Neuronal stem cell (in vitro differentiated cells): ENCODE data around the gene SLC66A3.

Experiments
- DNase-seq: peaks from one replicate; pipeline ENCODE4 v3.0.0-alpha.2; 2013; ENCODE audit warnings: low spot score
- H2AFZ ChIP-seq: one replicate; pipeline ENCODE4 v1.6.1; 2013; ENCODE audit warnings: mild to moderate bottlenecking, low read length, inconsistent platforms
- H2AK5ac ChIP-seq: 2 replicates; pipeline ENCODE4 v1.6.1; 2013; ENCODE audit warnings: low read depth, mild to moderate bottlenecking, inconsistent platforms, low read length, moderate library complexity, mixed read lengths
- H2BK120ac ChIP-seq: 2 replicates; pipeline ENCODE4 v1.6.1; 2013; ENCODE audit warnings: low read depth, mild to moderate bottlenecking, inconsistent platforms, low read length, moderate library complexity, mixed read lengths
- H2BK12ac ChIP-seq: one replicate; pipeline ENCODE4 v1.6.1; 2013; ENCODE audit warnings: low read length, inconsistent platforms
- H2BK15ac ChIP-seq: 2 replicates; pipeline ENCODE4 v1.6.1; 2013; ENCODE audit warnings: mild to moderate bottlenecking, low read length, inconsistent platforms, mixed read lengths
- H2BK5ac ChIP-seq: one replicate; pipeline ENCODE4 v1.6.1; 2013; ENCODE audit warnings: inconsistent platforms, mild to moderate bottlenecking, low read length, moderate library complexity
- H3K14ac ChIP-seq: one replicate; pipeline ENCODE4 v1.6.1; 2013; ENCODE audit warnings: low read length, inconsistent platforms
- H3K18ac ChIP-seq: 2 replicates; pipeline ENCODE4 v1.6.1; 2013; ENCODE audit warnings: low read length, inconsistent platforms
- H3K23ac ChIP-seq: 2 replicates; pipeline ENCODE4 v1.6.1; 2013; ENCODE audit warnings: low read depth, mild to moderate bottlenecking, mixed read lengths, low read length, inconsistent platforms; ENCODE audit not compliant: poor library complexity
- H3K27ac ChIP-seq: replicated peaks from 3 replicates; pipeline ENCODE4 v1.5.1; 2013; ENCODE audit warnings: low read length, inconsistent platforms
- H3K27me3 ChIP-seq, 3 experiments: 2 replicates each; pipeline ENCODE4 v1.6.1; 2013; ENCODE audit warnings: low read length in 3 of 3, mild to moderate bottlenecking in 2 of 3, inconsistent platforms in 1 of 3, low read depth in 1 of 3, mixed read lengths in 1 of 3, moderate library complexity in 1 of 3; ENCODE audit not compliant: control insufficient read depth in 3 of 3, insufficient read depth in 3 of 3
- H3K36me3 ChIP-seq, 2 donors: replicated peaks in 1 of 2; 2 replicates each; pipeline ENCODE4 v1.6.1; 2013; ENCODE audit warnings: low read length in 2 of 2; ENCODE audit not compliant: control insufficient read depth in 2 of 2, insufficient read depth in 2 of 2
- H3K4ac ChIP-seq: 2 replicates; pipeline ENCODE4 v1.6.1; 2013; ENCODE audit warnings: inconsistent platforms, mild to moderate bottlenecking, low read length, moderate library complexity
- H3K4me1 ChIP-seq, 2 donors: 1 replicate in 1 of 2; 2 replicates in 1 of 2; pipeline ENCODE4 v1.6.1; 2013; ENCODE audit warnings: low read length in 2 of 2, low read depth in 1 of 2; ENCODE audit not compliant: control insufficient read depth in 2 of 2, insufficient read depth in 1 of 2
- H3K4me2 ChIP-seq: one replicate; pipeline ENCODE4 v1.6.1; 2013; ENCODE audit warnings: mild to moderate bottlenecking, low read length, inconsistent platforms; ENCODE audit not compliant: insufficient read depth, poor library complexity, severe bottlenecking
- H3K4me3 ChIP-seq, 2 donors: 2 replicates each; pipeline ENCODE4 v1.5.1; 2013; ENCODE audit warnings: low read length in 2 of 2, mild to moderate bottlenecking in 2 of 2, inconsistent platforms in 1 of 2, moderate library complexity in 1 of 2
- H3K79me1 ChIP-seq: one replicate; pipeline ENCODE4 v1.6.1; 2013; ENCODE audit warnings: low read depth, mild to moderate bottlenecking, inconsistent platforms, low read length, moderate library complexity
- H3K9ac ChIP-seq: one replicate; pipeline ENCODE4 v1.6.1; 2013; ENCODE audit warnings: mild to moderate bottlenecking, low read depth, low read length, inconsistent platforms; ENCODE audit not compliant: poor library complexity
- H3K9me3 ChIP-seq, 2 donors: replicated peaks in 1 of 2; 2 replicates each; pipeline versions ENCODE3 to v1.6.1; 2013; ENCODE audit warnings: low read length in 2 of 2, mild to moderate bottlenecking in 2 of 2, inconsistent platforms in 1 of 2, low read depth in 1 of 2, mixed read lengths in 1 of 2, moderate library complexity in 1 of 2; ENCODE audit not compliant: control insufficient read depth in 2 of 2, insufficient read depth in 1 of 2
- H4K8ac ChIP-seq: one replicate; pipeline ENCODE4 v1.6.1; 2013; ENCODE audit warnings: low read depth, mild to moderate bottlenecking, inconsistent platforms, low read length, moderate library complexity
- H4K91ac ChIP-seq: one replicate; pipeline ENCODE4 v1.6.1; 2013; ENCODE audit warnings: low read length, low read depth, mild to moderate bottlenecking, inconsistent platforms; ENCODE audit not compliant: poor library complexity
- WGBS, 2 donors: extraction: QIAGEN DNeasy Blood & Tissue Kit; methylation state at CpG; one replicate each; pipeline ENCODE4 v1.1.7; 2013; ENCODE audit warnings: missing lambda C conversion rate in 2 of 2, mixed read lengths in 1 of 2; ENCODE audit not compliant: insufficient read length in 2 of 2, insufficient replicate concordance in 1 of 2; ENCODE audit errors: extremely low coverage in 2 of 2; 5-methylcytosine and 5-hydroxymethylcytosine counted together

The SLC66A3 gene

DNA sequence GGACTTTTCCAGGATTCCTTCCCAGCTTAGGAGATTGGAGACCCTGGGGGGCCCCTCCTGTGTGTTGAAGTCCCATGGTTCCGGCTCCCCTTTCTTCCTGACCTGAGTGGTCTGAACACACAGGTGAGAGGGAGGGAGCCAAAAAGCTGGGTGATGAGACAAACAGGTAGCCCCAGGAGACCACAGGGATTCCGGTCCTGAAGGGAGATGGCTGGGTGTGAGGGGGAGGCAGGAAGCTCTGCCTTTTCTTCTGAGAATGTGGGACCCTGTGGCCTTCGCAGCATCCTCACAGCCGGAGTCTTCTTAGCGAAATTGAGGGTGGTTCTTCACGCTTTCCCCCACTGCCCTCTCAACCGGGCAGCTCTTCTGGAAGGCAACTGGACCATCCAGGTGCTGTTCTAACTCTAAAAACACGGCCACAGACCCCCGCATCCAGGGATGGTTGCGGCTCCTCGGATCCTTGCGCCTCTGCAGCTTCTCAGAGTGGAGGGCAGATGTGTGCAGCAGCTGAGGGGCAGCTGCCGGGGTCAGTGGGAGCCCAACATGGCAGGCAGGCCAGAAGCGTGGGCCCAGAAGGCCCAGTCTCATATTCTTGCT lies 4.4 kb downstream of the SLC66A3 start:
- H3K4ac ChIP-seq: no peak overlapping the region
- H2AFZ ChIP-seq: no peak overlapping the region
- no peak overlapping the region for H3K9ac ChIP-seq
- H4K91ac ChIP-seq: no peak overlapping the region
- H2BK15ac ChIP-seq: peak overlapping the region; percentile 74
- H3K4me3 ChIP-seq: no peak overlapping the region
- no CpG with 5 or more reads among the region's 14 CpGs for WGBS, 2 donors
- peaks cover 0 to 3% of the 10 kb centered on the region in 2 donors for H3K9me3 ChIP-seq
- peak overlapping the region; percentile 8 for H3K18ac ChIP-seq
- peaks cover 0 to 10% (median 8%) of the 10 kb centered on the region in 3 experiments for H3K27me3 ChIP-seq
- H3K4me1 ChIP-seq: peaks cover 8 to 9% of the 10 kb centered on the region in 2 donors
- no peak overlapping the region for H4K8ac ChIP-seq
- H3K79me1 ChIP-seq: no peaks in the 10 kb centered on the region
- no peaks in the 10 kb centered on the region for H3K36me3 ChIP-seq
- H3K23ac ChIP-seq: no peak overlapping the region
- no peak overlapping the region for H3K27ac ChIP-seq
- H2AK5ac ChIP-seq: peak overlapping the region; percentile 47
- H3K4me2 ChIP-seq: no peak overlapping the region
- no peak for DNase-seq
- no peak overlapping the region for H2BK5ac ChIP-seq
- no peak overlapping the region for H2BK12ac ChIP-seq
- no peak overlapping the region for H3K14ac ChIP-seq
- no peak overlapping the region for H2BK120ac ChIP-seq

DNA sequence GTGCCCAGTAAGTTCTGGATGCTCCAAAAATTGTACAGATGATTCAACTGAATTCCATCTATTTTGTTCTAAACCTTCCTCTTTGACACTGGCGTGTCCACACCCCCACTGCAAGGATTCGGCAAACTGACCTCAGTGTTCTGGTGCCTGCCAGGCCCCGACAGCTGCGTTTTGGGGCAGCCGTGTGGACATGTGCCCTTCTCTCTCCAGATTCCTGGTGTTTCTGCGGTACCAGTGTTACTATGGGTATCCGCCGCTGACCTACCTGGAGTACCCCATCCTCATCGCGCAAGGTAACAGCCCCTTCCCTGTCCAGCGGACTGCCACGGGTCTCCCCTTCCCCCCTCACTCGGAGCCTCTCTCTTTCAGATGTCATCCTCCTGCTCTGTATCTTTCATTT lies 5.0 kb downstream of the SLC66A3 start:
- H4K91ac ChIP-seq: no peak overlapping the region
- WGBS, 2 donors: no CpG with 5 or more reads among the region's 13 CpGs

DNA sequence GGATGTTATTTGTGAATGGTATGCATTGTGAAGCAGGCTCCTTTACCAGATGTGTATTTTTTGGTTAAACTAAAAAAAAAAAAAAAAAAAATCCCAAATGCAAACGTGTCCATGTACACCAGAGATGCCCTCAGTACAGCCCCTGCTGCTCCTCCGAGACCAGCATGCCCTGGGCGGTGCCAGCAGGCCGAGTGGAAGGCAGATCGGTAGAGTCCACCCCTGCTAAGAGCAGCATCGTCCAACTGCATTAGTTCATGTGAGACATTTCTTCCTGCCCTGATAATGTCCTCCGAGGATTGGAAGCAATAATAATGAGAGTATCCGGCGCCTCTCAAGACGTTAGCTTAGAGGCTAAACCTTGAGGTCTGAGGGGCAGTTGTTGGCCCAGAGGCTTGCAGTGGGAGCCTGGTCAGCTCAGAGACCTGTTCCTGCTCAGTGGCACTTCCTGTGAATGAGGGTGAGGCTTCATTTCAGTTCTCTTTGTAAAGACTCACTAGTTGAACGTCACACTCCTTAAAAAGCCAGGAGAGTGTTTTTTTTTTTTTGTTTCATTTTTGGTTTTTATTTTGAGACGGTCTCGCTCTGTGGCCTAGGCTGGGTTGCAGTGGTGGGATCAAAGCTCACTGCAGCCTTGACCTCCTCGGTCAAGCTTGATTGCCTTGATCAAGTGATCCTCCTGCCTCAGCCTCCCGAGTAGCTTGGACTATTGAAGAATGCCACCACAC lies 5.6 kb downstream of the SLC66A3 start:
- H3K23ac ChIP-seq: peak overlapping the region; percentile 21
- no peak overlapping the region for H3K4me3 ChIP-seq
- no peaks in the 10 kb centered on the region for H3K36me3 ChIP-seq
- H4K8ac ChIP-seq: no peak overlapping the region
- H2BK12ac ChIP-seq: no peak overlapping the region
- peaks cover 6 to 7% of the 10 kb centered on the region in 2 donors for H3K4me1 ChIP-seq
- H2AK5ac ChIP-seq: no peak overlapping the region
- H3K9ac ChIP-seq: no peak overlapping the region
- H3K18ac ChIP-seq: no peak overlapping the region
- DNase-seq: no peak
- no peak overlapping the region for H3K27ac ChIP-seq
- no peak overlapping the region for H3K4ac ChIP-seq
- no peak overlapping the region for H2BK15ac ChIP-seq
- H3K27me3 ChIP-seq: peaks cover 0 to 8% (median 7%) of the 10 kb centered on the region in 3 experiments
- no peaks in the 10 kb centered on the region for H3K79me1 ChIP-seq
- peaks cover 0 to 3% of the 10 kb centered on the region in 2 donors for H3K9me3 ChIP-seq
- no CpG with 5 or more reads among the region's 15 CpGs for WGBS, 2 donors
- no peak overlapping the region for H2AFZ ChIP-seq
- no peak overlapping the region for H4K91ac ChIP-seq
- H3K4me2 ChIP-seq: no peak overlapping the region
- no peak overlapping the region for H2BK120ac ChIP-seq
- H3K14ac ChIP-seq: peak overlapping the region; percentile 95
- H2BK5ac ChIP-seq: no peak overlapping the region

More for the DNA sequence above, 5.0 kb downstream of the SLC66A3 start:
- no peak overlapping the region for H3K27ac ChIP-seq
- H3K27me3 ChIP-seq: peaks cover 0 to 10% (median 8%) of the 10 kb centered on the region in 3 experiments
- no peak overlapping the region for H3K4me2 ChIP-seq
- peak overlapping the region; percentile 5 for H2AK5ac ChIP-seq
- no peak overlapping the region for H2BK120ac ChIP-seq
- no peak overlapping the region for H2AFZ ChIP-seq
- peak overlapping the region; percentile 34 for H3K23ac ChIP-seq
- H3K9ac ChIP-seq: no peak overlapping the region
- H3K36me3 ChIP-seq: no peaks in the 10 kb centered on the region
- H3K4me1 ChIP-seq: peaks cover 8% of the 10 kb centered on the region in 2 donors
- H2BK12ac ChIP-seq: no peak overlapping the region
- DNase-seq: no peak
- no peak overlapping the region for H2BK15ac ChIP-seq
- no peak overlapping the region for H2BK5ac ChIP-seq
- H3K79me1 ChIP-seq: no peaks in the 10 kb centered on the region
- no peak overlapping the region for H3K14ac ChIP-seq
- H3K9me3 ChIP-seq: peaks cover 0 to 3% of the 10 kb centered on the region in 2 donors
- no peak overlapping the region for H3K18ac ChIP-seq
- H3K4me3 ChIP-seq: no peak overlapping the region
- H4K8ac ChIP-seq: no peak overlapping the region
- no peak overlapping the region for H3K4ac ChIP-seq

DNA sequence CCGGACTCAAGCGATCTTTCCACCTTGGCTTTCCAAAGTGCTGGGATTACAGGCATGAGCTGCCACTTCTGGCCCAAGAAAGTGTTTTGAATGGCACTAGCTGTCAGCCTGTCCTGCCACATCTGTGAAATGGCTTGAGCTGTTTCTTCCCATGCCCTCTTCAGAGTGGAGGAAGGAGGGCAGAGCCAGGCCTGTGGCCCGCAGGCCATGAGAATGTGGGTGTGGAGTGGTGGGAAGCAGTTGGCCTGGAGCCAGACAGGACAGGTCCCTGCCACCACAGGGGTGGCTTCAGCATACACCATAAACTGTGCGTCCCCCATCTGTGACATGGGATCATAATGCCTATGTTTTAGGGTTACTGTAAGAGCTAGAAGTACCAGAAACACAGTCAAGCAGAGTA lies 6.5 kb downstream of the SLC66A3 start:
- Histone ChIP-seq H3K27me3 (peaks cover 0 to 2% (median under 1%) of the 10 kb centered on the region in 3 experiments), H2BK5ac (no peak overlapping the region), H3K79me1 (no peaks in the 10 kb centered on the region), H2BK120ac (no peak overlapping the region), H2AK5ac (no peak overlapping the region), H3K4me2 (no peak overlapping the region), H2AFZ (no peak overlapping the region), H3K4ac (no peak overlapping the region), H2BK15ac (peak overlapping the region; percentile 19), H3K23ac (no peak overlapping the region), H3K36me3 (no peaks in the 10 kb centered on the region), H3K14ac (peak overlapping the region; percentile 26), H4K8ac (no peak overlapping the region), H2BK12ac (no peak overlapping the region), H3K18ac (no peak overlapping the region), H3K27ac (no peak overlapping the region), H3K4me3 (no peak overlapping the region), H3K9ac (no peak overlapping the region), H3K4me1 (peaks cover 6% of the 10 kb centered on the region in 2 donors), H4K91ac (no peak overlapping the region), H3K9me3 (peaks cover 0 to 3% of the 10 kb centered on the region in 2 donors)
- WGBS, 2 donors: no CpG with 5 or more reads among the region's 4 CpGs
- no peak for DNase-seq
